Measurements from ENCODE around the gene GUCY1B1.

The GUCY1B1 gene

DNA sequence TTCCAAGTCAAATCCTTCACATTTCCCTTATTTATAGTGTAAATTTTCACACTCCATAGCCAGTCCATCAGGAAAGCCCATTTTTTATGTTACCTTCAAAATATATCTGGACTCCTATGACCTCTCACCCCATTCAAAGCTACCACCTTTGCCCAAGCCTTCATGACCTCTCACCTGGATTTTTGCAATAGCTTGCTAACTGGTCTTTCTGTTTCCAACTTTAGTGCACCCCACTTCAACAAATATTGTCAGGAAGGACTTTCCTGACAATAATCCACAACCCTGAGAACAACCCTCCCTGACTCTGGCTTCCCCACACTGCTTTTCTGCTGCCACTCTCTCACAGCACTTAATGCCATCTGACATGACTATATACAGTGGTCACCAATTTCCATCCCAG is 73.8 kb downstream of the GUCY1B1 start:
- no peak for DNase-seq (ENCODE audit: low read depth)
- TF ChIP-seq CTCF (IDR thresholded peaks at IDR 0.05; ENCODE audit: control insufficient read depth, insufficient read depth, low read depth, low read length, missing control alignments), result no peak
- no peak overlapping the region for H3K4me3 ChIP-seq (ENCODE audit: control insufficient read depth, low read depth, low read length)

- DNase-seq (ENCODE audit: low read depth), result no peak
- TF ChIP-seq CTCF (IDR thresholded peaks at IDR 0.05; ENCODE audit: control insufficient read depth, insufficient read depth, low read depth, low read length, missing control alignments), result no peak
- H3K4me3 ChIP-seq (ENCODE audit: control insufficient read depth, low read depth, low read length), result no peak overlapping the region
Observed at GRCh38 chr4:155837203-155837796, 78.5 kb downstream of the GUCY1B1 start.

- no peak for DNase-seq (ENCODE audit: low read depth)
- no peak for TF ChIP-seq CTCF (IDR thresholded peaks at IDR 0.05; ENCODE audit: control insufficient read depth, insufficient read depth, low read depth, low read length, missing control alignments)
- no peak overlapping the region for H3K4me3 ChIP-seq (ENCODE audit: control insufficient read depth, low read depth, low read length)
Observed at GRCh38 chr4:155842080-155842479, 83.3 kb downstream of the GUCY1B1 start.

GRCh38 chr4:155846929-155847328 is 88.1 kb downstream of the GUCY1B1 start:
- H3K4me3 ChIP-seq (ENCODE audit: control insufficient read depth, low read depth, low read length), result no peak overlapping the region
- DNase-seq (ENCODE audit: low read depth), result no peak
- no peak for TF ChIP-seq CTCF (IDR thresholded peaks at IDR 0.05; ENCODE audit: control insufficient read depth, insufficient read depth, low read depth, low read length, missing control alignments)

DNA sequence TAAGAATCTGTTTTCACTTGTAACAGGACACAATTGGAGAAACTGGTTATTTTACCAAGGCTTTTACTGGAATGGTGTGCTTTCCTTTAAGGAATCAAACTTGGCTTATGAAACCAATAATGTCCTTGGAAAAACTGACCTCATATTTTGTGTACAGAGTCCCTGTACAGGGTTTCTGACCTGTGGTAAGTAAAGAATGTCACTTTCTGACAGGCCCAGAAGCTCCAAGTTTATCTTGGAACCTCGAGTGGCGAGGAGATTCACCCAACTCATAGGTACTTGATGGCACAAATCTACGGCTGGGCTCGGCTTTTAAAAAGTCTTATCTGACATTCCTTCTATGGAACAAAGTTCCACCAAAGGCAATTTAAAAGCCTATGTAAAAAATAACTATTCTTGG is 90.2 kb downstream of the GUCY1B1 start:
- H3K4me3 ChIP-seq (ENCODE audit: control insufficient read depth, low read depth, low read length), result no peak overlapping the region
- TF ChIP-seq CTCF (IDR thresholded peaks at IDR 0.05; ENCODE audit: control insufficient read depth, insufficient read depth, low read depth, low read length, missing control alignments), result no peak
- no peak for DNase-seq (ENCODE audit: low read depth)

GRCh38 chr4:155853189-155853588 is 94.4 kb downstream of the GUCY1B1 start:
- TF ChIP-seq CTCF (IDR thresholded peaks at IDR 0.05; ENCODE audit: control insufficient read depth, insufficient read depth, low read depth, low read length, missing control alignments), result no peak
- no peak for DNase-seq (ENCODE audit: low read depth)
- no peak overlapping the region for H3K4me3 ChIP-seq (ENCODE audit: control insufficient read depth, low read depth, low read length)
